ENCODE results near the gene TMEFF1.

Gene TMEFF1

DNA sequence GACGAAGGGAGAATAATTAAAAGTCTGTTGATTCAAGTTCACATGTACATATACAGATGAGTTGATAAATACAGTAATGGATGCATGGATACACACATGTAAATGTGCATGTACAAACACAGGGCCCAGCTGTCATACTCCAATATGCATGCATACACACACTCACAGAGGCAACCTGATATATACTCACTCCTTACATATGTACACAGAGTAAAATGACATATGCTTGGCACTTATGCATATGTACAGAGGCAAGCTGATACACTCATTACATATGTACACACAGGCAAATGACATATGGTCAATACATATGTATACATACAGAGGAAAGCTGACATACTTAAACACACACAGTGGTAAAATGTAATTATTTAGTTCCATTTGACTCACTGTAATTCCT, 7.2 kb upstream of the TMEFF1 start:
- ATAC-seq, result no peak
- TF ChIP-seq, protein P1, sequence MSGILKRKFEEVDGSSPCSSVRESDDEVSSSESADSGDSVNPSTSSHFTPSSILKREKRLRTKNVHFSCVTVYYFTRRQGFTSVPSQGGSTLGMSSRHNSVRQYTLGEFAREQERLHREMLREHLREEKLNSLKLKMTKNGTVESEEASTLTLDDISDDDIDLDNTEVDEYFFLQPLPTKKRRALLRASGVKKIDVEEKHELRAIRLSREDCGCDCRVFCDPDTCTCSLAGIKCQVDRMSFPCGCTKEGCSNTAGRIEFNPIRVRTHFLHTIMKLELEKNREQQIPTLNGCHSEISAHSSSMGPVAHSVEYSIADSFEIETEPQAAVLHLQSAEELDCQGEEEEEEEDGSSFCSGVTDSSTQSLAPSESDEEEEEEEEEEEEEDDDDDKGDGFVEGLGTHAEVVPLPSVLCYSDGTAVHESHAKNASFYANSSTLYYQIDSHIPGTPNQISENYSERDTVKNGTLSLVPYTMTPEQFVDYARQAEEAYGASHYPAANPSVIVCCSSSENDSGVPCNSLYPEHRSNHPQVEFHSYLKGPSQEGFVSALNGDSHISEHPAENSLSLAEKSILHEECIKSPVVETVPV (CRISPR knock-in tag; IDR thresholded peaks at IDR 0.05), result no peak
- TF ChIP-seq OSR1 (CRISPR knock-in tag; IDR thresholded peaks at IDR 0.05), result no peak
- no peak for TF ChIP-seq SNAI2 (CRISPR knock-in tag; IDR thresholded peaks at IDR 0.05)
- no peak for TF ChIP-seq ZNF565 (CRISPR knock-in tag; conservative IDR thresholded peaks at IDR 0.05; ENCODE audit: low read depth)
- TF ChIP-seq RARB (CRISPR knock-in tag; IDR thresholded peaks at IDR 0.05), result no peak
- no peak for TF ChIP-seq BACH2 (CRISPR knock-in tag; IDR thresholded peaks at IDR 0.05; ENCODE audit: borderline replicate concordance)
- TF ChIP-seq ARNTL (CRISPR knock-in tag; IDR thresholded peaks at IDR 0.05; ENCODE audit: borderline replicate concordance, low read depth), result no peak
- TF ChIP-seq, protein P2, sequence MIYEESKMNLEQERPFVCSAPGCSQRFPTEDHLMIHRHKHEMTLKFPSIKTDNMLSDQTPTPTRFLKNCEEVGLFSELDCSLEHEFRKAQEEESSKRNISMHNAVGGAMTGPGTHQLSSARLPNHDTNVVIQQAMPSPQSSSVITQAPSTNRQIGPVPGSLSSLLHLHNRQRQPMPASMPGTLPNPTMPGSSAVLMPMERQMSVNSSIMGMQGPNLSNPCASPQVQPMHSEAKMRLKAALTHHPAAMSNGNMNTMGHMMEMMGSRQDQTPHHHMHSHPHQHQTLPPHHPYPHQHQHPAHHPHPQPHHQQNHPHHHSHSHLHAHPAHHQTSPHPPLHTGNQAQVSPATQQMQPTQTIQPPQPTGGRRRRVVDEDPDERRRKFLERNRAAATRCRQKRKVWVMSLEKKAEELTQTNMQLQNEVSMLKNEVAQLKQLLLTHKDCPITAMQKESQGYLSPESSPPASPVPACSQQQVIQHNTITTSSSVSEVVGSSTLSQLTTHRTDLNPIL (CRISPR knock-in tag; IDR thresholded peaks at IDR 0.05; ENCODE audit: low read depth), result no peak
- TF ChIP-seq ZC3H10 (CRISPR knock-in tag; IDR thresholded peaks at IDR 0.05), result no peak
- no peak for TF ChIP-seq TOX (CRISPR knock-in tag; IDR thresholded peaks at IDR 0.05; ENCODE audit: borderline replicate concordance)
- TF ChIP-seq, protein P3, sequence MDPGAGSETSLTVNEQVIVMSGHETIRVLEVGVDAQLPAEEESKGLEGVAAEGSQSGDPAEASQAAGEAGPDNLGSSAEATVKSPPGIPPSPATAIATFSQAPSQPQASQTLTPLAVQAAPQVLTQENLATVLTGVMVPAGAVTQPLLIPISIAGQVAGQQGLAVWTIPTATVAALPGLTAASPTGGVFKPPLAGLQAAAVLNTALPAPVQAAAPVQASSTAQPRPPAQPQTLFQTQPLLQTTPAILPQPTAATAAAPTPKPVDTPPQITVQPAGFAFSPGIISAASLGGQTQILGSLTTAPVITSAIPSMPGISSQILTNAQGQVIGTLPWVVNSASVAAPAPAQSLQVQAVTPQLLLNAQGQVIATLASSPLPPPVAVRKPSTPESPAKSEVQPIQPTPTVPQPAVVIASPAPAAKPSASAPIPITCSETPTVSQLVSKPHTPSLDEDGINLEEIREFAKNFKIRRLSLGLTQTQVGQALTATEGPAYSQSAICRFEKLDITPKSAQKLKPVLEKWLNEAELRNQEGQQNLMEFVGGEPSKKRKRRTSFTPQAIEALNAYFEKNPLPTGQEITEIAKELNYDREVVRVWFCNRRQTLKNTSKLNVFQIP (CRISPR knock-in tag; IDR thresholded peaks at IDR 0.05; ENCODE audit: borderline replicate concordance, low read depth), result no peak
- TF ChIP-seq ESRRG (CRISPR knock-in tag; IDR thresholded peaks at IDR 0.05), result no peak
- TF ChIP-seq, protein P4, sequence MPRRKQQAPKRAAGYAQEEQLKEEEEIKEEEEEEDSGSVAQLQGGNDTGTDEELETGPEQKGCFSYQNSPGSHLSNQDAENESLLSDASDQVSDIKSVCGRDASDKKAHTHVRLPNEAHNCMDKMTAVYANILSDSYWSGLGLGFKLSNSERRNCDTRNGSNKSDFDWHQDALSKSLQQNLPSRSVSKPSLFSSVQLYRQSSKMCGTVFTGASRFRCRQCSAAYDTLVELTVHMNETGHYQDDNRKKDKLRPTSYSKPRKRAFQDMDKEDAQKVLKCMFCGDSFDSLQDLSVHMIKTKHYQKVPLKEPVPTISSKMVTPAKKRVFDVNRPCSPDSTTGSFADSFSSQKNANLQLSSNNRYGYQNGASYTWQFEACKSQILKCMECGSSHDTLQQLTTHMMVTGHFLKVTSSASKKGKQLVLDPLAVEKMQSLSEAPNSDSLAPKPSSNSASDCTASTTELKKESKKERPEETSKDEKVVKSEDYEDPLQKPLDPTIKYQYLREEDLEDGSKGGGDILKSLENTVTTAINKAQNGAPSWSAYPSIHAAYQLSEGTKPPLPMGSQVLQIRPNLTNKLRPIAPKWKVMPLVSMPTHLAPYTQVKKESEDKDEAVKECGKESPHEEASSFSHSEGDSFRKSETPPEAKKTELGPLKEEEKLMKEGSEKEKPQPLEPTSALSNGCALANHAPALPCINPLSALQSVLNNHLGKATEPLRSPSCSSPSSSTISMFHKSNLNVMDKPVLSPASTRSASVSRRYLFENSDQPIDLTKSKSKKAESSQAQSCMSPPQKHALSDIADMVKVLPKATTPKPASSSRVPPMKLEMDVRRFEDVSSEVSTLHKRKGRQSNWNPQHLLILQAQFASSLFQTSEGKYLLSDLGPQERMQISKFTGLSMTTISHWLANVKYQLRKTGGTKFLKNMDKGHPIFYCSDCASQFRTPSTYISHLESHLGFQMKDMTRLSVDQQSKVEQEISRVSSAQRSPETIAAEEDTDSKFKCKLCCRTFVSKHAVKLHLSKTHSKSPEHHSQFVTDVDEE (CRISPR knock-in tag; IDR thresholded peaks at IDR 0.05), result no peak

DNA sequence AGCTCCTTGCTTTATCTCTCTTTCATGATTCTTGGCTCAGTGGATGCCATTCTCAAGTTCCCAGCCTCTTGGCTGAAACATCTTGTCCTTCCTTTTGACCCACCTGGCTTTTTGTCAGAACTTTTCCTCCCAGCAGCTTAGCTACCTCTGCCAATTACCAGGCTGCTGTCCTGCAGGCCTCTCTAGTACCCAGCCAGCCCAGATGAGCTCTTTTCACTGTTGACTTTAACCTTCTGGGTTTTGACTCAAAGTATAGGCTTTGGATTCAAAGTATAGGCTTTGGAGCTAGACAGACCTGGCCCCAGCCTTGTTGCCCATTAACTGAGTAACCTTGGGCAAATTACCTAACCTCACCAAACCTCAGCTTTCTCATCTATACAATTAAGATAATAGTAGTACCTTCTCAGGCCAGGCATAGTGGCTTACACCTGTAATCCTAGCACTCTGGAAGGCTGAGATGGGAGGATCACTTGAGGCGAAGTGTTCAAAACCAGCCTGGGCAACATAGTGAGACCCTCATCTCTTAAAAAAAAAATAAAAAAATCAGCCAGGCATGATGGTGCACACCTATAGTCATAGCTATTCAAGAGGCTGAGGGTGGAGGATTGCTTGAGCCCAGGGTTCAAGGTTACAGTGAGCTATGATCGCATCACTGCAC, 6.6 kb upstream of the TMEFF1 start:
- ATAC-seq, result no peak
- TF ChIP-seq ZFP3 (CRISPR knock-in tag; IDR thresholded peaks at IDR 0.05) (no peak), SNAI2 (CRISPR knock-in tag; IDR thresholded peaks at IDR 0.05) (no peak), ZFP30 (CRISPR knock-in tag; IDR thresholded peaks at IDR 0.05) (no peak), TOX (CRISPR knock-in tag; IDR thresholded peaks at IDR 0.05; ENCODE audit: borderline replicate concordance) (no peak), PPARA (CRISPR knock-in tag; IDR thresholded peaks at IDR 0.05; ENCODE audit: borderline replicate concordance) (no peak), ZNF8 (CRISPR knock-in tag; IDR thresholded peaks at IDR 0.05) (no peak), TCF4 (CRISPR knock-in tag; IDR thresholded peaks at IDR 0.05; ENCODE audit: borderline replicate concordance) (no peak), ZC3H10 (CRISPR knock-in tag; IDR thresholded peaks at IDR 0.05) (no peak), ISL1 (CRISPR knock-in tag; IDR thresholded peaks at IDR 0.05) (no peak), ARNTL (CRISPR knock-in tag; IDR thresholded peaks at IDR 0.05; ENCODE audit: borderline replicate concordance, low read depth) (no peak), ZNF565 (CRISPR knock-in tag; conservative IDR thresholded peaks at IDR 0.05; ENCODE audit: low read depth) (no peak), OSR1 (CRISPR knock-in tag; IDR thresholded peaks at IDR 0.05) (no peak), BACH2 (CRISPR knock-in tag; IDR thresholded peaks at IDR 0.05; ENCODE audit: borderline replicate concordance) (no peak), CSDC2 (CRISPR knock-in tag; IDR thresholded peaks at IDR 0.05) (no peak), RARB (CRISPR knock-in tag; IDR thresholded peaks at IDR 0.05) (no peak), ESRRG (CRISPR knock-in tag; IDR thresholded peaks at IDR 0.05) (no peak)
- TF ChIP-seq, protein P3 (CRISPR knock-in tag; IDR thresholded peaks at IDR 0.05; ENCODE audit: borderline replicate concordance, low read depth), result no peak
- TF ChIP-seq, protein P5, sequence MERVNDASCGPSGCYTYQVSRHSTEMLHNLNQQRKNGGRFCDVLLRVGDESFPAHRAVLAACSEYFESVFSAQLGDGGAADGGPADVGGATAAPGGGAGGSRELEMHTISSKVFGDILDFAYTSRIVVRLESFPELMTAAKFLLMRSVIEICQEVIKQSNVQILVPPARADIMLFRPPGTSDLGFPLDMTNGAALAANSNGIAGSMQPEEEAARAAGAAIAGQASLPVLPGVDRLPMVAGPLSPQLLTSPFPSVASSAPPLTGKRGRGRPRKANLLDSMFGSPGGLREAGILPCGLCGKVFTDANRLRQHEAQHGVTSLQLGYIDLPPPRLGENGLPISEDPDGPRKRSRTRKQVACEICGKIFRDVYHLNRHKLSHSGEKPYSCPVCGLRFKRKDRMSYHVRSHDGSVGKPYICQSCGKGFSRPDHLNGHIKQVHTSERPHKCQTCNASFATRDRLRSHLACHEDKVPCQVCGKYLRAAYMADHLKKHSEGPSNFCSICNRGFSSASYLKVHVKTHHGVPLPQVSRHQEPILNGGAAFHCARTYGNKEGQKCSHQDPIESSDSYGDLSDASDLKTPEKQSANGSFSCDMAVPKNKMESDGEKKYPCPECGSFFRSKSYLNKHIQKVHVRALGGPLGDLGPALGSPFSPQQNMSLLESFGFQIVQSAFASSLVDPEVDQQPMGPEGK (CRISPR knock-in tag; IDR thresholded peaks at IDR 0.05; ENCODE audit: borderline replicate concordance), result no peak
- TF ChIP-seq, protein P4 (CRISPR knock-in tag; IDR thresholded peaks at IDR 0.05), result no peak
- TF ChIP-seq, protein P2 (CRISPR knock-in tag; IDR thresholded peaks at IDR 0.05; ENCODE audit: low read depth), result no peak

Data from SK-N-SH treated with all-trans-retinoic acid at 6 μM for 48 hours (cell line).